Hippocampal formation (tissue), 2 donors: ENCODE results near the gene PYCR2.

Experiments
- DNase-seq, 2 donors: peaks; one replicate each; lab custom pipeline; 2025; lab: John Stamatoyannopoulos, UW

PYCR2 gene

DNA sequence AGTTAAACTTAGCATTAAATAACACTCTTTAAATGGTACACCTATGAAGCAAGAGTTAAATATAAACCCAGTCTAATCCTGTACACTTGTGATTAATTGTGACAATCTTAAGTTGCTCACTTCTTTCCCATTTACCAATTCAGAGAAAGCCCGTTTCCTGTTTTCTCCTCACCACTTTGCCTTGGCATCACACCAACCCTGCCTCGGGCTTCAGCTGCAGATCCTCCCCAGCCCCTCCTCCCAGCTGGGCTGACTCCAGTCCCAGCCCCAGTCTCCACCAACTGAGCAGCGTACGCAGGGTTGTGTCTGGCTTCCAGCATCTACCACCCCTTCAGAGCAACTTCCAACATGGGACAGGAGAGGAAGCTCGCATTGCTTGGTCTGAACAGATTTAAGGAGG lies 4.1 kb downstream of the PYCR2 start:
- DNase-seq, result peak; percentile 81 to 83

DNA sequence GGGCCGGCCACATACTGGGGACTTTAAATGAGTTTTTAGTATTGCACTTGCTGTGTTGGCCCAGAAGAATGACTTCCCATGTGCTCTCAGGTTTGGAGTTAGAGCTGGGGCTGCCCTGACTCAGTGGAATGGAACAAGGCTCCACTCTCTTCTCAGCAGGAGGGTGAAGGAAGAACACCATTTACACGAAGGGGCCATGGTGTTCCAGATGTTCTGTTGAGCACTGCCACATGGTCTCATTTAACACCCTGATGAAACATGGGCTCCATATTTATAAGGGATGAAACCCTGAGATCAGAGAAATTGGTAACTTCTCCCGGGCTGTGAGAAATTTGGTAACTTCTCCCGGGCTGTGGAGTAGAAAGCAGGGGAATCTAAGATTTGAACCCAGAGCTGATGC lies 5.8 kb downstream of the PYCR2 start:
- no peak for DNase-seq

DNA sequence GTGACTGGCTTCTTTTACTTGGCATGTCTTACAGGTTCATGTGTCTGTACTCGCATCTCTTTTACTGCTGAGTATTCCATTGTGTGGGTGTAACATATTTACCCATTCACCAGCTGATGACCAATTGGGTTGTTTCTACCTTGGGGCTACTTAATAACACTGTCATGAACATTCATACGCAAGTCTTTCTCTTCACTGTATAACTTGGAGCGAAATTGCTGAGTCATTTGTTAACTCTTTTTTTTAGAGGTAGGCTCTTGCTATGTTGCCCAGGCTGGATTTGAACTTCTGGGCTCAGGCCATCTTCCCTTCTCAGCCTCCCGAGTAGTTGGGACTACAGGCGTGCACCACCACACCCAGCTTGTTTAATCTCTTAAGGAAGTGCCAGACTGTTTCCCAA lies 6.5 kb downstream of the PYCR2 start:
- no peak for DNase-seq

DNA sequence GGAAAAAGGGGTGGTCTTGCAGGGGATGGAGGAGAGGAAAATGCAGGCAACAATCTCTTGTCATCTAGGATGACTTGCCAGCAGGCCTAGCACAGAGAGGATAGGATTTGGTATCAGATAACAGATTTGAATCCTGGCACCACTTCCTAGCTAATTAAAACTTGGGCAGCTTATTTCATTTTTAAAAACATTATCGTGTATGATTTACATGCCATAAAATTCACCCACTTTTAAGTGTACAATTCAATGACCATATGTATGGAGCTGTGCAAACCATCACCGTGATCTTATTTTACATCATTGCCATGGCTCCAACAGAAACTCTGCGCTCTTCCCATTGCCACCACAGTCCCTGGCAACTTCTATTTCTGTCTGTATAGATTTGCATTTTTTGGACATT lies 6.9 kb downstream of the PYCR2 start:
- DNase-seq, result no peak

DNA sequence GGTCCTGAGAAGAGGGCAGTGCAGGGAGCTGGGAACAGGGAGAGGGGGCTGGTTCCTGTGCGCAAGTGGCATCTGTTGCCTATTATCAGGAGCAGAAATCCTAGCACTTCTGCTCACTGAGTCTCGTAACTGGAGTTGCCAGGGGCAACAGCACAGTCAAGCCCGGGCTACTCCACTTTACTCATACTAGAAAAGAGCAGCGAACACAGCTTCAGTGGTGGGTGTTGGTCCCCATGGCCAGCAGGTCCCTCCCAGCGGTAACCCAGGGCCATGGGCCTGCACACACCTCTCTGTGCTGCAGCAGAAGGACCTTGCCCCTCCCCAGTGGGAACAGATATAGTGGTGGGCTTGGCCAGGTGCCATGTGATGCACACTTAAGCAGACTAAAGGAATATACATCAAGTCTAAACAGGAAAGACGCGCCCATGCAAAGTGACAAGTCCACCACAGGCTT lies 8.5 kb downstream of the PYCR2 start:
- peak in 1 of 2 donors; percentile 28 for DNase-seq

DNA sequence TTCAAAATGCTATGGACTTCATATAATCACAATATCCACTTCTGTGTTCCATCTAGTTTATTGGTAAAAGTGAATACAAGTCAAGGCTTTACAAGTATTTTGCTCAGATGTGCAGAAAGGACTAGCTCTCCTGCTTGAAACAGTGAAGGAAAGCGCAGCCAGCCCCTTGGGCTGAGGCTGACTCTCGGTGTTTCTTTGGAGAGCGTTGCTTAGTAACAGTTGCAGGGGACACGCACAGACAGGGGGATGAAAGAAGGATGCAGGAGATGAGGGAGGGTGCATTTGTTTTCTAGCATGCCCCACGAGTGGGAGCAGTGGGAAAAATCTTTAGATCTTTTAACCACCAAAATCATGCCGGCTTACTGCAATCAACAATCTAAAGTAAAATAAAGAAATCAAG lies 9.1 kb downstream of the PYCR2 start:
- DNase-seq, result no peak

DNA sequence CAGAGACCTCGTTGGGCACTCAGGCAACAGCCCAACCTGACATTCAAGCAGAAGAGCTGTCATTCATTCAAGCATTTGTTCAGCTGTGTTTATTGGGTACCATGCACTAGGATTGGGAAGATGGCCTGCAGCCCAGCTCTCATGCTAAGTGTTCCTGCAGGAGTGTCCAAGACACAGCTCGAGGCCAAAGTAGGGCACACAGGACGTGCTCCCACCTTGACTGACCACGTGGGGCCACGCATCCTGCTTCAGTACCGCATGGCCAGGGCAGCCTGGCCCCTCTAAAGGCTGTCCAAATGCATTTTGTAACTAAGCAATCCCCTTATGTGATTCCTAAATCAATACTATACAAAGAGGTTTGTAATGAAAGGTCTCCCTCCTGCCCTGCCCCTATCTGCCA lies 9.7 kb downstream of the PYCR2 start:
- no peak for DNase-seq

DNA sequence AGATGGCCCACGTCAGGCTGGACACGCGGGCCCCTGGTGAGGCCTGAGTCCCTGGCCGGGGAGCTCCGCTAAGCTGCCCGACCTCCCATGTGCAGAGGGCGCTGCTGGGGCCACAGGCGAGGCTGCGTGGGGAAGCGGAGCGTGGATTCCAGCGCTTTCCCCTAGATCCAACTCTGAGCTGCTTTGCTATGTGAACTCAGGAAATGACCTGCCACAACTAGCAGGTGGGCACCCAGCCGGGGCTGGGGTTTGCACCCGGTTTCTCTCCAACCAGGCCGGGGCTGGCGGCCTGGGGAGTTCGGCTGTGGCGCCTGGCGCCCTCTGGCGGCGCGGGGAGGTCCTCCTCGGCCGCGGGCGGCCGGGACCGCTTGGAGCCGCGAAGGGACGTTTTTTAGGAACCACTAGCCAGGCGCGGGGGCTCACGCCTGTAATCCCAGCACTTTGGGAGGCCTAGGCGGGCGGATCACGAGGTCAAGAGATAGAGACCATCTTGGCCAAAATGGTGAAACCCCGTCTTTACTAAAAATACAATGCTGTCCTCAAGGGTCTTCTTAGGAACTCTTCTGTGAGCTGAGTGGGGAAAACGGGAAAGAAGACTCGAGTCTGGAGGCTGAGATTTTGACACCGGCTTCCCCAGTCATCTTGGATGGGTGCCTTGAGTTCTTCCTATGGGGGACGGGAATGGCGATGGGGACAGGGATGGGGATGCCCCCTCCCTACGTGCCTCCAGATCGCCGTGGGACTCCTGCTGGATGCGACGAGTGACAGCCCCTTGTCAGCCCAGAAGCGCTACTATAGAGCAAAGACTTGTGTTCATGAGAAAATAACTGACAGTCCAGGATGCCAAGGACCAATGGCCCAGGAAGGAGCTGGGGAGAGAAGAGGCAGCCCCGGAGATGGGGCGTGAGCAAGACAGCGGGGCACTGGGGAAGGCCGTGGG lies 12.6 kb downstream of the PYCR2 start:
- peak in 1 of 2 donors; percentile 44 for DNase-seq

DNA sequence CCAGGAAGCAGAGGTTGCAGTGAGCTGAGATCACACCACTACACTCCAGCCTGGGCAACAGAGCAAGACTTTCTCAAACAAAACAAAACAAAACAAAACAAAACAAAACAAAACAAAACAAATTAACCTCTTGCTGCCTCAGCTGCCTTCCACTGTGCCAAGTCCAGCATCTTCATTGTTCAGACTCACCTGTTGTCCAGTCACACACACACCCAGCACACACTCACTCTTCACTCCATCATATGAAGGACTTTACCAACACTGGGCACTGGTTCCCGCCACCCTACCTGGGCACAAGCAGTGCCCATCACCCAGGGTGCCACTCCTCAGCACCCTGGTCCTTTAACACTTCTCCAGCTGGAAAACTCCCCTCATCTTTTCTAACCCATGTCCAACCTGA lies 14.6 kb downstream of the PYCR2 start:
- no peak for DNase-seq

DNA sequence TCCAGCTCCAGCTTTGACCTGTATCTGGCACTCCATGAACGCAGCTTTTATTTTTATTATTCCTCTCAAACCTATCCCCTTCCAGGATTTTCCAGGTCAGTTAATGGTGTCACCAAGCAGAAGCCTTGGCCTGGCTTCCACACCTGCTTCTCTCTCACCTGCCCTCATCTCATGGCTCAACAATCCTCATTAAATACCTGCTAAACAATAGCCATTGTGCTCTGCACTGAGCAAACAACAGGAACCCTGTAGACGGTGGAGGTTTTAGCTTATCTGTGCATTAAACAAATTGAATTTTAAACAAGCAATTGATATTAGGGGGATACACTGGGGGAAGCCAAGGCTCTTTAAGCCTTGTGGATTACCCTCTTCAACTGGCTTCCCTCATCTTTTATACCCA lies 15.3 kb downstream of the PYCR2 start:
- DNase-seq, result no peak

DNA sequence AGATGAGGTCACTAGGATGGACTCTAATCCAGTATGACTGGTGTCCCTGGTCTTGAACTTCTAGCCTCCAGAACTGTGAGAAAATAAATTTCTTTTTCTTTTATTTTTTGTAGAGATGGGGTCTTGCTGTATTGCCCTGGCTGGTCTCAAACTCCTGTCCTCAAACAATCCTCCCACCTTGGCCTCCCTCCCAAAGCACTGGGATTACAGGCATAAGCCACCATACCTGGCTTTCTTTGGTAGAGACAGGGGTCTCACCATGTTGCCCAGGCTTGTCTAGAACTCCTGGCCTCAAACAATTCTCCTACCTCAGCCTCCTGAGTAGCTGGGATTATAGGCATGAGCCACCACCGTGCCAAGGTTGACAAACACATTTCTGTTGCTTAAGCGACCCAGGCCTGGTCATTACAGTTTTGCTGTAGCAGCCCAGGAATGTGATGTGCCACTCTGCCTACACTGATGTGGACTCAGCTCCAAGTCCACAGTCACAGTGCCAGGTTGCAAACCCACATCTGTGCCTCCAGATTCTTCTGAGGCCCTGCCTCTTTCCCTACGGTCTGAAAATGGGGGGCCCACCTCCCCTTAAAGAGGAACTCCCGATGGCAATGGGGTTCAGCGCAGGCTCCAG lies 15.9 kb downstream of the PYCR2 start:
- no peak for DNase-seq

DNA sequence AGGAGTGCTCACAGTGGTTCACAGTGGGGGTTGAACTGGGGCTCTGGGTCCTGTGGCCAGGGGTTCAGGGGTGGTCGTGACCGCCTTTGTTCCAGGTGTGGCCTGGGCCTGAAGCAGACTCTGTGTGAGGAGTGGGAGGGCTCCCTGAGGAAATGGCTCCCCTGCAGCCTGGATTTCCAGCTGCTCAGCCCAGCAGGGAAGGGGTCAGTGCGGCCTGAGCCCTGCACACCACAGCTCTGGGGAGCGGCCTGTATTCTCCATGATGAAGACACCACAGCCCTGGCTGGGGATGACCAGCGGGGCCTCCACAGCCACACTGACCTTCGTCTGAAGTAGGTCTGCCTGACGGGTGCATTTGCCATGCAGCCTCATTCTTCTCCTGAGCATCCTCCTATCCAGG lies 16.7 kb downstream of the PYCR2 start:
- no peak for DNase-seq

DNA sequence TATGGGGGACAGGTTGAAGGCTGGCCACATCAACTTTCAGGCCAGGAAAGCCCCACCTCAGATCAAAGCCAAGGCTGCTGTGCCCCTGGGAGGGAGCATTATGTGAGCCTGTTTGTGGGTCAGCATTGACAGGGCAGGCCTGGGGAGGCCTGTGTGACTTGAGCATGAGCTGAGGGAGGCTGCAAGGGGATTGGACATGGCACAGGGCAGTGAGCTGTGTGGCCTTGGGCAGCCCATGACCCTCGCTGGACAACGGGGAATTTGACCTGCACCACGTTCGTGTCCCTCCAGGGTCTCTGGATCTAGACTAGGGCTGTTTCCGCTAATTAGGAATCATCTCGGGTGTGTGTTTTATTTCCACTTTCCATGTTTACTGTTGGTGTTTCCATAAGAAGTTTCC lies 17.6 kb downstream of the PYCR2 start:
- no peak for DNase-seq

DNA sequence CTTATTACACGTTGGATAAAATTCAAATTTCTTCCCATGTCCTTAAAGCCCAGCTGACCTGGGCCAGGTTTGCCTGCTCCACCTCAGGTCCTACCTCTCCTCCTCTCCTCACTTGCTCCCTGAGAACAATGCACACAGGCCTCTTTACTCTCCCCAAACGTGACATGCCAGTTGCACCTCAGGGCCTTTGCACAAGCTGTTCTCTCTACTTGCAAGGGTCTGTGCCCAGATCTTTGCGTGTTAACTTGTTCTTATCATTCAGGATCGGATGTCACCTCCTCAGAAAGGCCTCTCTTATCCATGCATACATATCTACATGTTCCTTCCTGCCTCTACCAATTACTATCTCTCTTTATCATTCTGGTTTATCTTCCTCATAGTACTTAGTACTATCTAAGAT lies 20.4 kb downstream of the PYCR2 start:
- DNase-seq, result no peak

DNA sequence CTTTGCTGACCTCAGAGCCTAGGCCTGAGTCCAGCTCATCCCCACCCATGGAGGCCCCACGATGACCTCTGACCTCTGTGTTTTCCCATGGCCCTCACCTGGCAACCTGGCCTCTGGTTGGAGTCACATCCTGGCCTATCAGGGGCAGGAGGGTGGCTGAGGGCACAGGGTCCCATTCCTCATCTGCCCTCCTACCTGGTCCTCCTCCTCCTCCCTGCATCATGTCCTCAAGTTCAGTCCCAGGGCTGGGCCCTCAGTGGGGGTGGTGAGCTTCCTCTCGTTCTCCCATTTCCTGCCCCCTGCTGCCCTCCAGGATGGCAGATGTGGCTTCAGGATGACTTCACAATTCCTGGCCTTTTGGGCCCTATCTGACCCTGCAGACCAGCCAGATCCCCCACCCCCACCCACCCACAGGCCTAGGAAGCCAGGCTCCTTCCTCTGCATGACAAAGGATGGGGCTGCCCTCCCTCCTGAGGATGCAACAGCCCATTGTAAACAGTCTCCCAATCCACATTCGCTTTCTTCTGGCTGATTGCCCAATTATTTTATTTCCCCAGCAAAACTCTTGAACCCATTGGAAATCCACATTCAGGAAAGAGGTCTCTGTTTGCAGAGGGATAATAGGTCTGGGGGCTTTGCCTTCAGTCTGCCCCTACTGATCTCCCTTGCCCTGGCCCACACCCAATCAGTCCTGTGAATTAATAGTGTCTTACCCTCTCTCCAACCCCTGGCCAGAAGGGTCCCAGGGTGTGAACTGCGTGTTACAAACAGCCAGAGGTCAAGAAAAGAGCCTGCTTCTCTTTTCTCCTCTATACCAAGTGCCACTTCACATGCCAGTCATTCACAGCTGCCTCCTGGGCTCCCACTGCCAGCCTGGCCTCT lies 24.8 kb downstream of the PYCR2 start:
- DNase-seq, result no peak

DNA sequence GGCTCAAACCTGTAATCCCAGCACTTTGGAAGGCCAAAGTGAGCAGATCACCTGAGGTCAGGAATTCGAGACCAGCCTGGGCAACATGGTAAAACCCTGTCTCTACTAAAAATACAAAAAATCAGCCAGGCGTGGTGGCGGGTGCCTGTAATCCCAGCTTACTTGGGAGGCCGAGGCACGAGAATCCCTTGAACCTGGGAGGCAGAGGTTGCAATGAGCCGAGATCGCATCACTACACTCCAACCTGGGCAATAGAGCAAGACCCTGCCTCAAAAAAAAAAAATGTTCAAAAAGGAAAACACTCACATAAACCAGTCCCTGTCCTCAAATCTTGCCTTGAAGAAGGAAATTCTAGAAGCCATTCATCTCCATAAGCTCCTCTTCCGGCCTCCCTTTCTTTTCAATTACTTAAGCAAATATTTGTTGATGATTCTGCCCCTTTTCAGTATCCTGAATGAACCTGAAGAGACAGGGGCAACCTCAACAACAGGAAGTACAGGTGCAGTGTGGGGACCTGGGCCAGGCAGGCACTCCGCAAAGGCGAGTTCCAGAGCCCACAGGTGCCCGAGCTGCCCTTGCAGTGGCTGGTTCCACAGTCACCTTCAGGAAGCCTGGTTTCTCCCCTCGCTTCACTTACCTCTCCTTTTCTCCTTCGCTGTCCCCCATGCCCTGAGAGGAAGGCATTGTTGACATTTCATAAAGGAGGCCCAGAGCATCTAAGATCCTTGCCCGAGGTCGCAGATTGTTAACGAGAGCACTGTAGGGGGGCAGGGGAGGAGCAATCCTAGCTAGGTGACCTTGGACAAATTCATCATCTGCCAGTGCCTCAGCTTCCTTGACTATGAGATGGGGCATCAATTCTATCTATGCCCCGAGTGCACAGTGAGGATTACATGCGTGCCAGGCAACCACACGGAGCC lies 26.2 kb downstream of the PYCR2 start:
- DNase-seq, result no peak

DNA sequence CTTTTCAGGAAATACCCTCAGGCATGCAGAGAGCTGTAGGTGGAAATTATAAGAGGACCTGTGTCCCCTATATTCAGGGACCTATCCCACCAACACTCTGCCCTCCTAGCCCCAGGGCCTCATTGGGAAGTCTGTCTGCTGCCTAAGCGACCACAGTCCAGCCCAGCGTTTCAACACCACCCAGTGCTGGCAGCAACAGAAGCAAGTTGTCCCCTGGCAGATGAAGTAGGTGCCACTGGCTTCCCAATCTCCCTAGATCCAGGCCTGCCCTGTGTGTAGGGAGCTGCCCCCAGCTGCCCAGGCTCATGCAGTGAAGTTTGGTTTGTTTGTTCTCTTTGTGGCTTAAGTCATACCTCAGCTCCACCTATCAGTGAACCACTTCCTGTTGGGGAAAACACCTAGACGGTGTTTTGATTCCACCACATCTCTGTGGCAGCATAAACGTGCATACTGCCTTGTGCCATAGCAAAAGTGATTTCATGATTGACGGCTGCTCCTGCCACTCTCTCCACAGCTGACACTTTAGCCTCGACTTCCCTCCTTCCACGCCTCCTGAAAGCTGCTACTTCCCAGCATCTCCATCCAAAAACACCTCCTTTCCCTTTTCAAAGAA lies 27.0 kb downstream of the PYCR2 start:
- no peak for DNase-seq

DNA sequence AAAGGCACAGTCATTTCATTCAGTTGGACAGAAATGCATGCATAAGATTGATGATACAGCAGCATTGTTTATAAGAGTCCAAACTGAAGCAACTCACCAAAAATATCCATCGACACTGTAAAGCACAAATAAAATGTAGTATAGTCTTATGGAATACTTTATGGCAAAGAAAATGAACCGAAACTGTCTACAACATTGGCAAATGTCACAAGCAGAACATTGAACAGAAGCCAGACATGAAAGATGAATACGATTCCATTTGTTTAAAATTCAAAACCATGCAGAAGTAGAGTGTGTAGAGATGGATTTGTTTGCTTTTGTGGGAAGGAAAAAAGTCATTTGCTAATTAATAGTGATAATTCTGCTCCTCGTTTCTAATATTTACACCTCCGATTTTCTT lies 27.6 kb downstream of the PYCR2 start:
- no peak for DNase-seq

DNA sequence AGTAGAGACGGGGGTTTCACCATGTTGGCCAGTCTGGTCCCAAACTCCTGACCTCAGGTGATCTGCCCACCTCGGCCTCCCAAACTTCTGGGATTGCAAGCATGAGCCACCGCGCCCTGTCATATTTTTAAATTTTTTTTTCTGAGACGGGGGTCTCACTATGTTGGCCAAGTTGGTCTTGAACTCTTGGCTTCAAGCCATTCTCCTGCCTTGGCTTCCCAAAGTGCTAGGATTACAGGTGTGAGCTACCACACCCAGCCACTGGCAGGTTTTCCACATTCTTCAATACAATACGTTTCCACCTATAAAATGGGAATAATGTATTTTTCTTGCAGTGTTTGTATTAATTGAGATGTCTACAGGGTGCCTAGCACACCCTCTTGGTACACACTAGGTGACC lies 31.7 kb downstream of the PYCR2 start:
- no peak for DNase-seq

DNA sequence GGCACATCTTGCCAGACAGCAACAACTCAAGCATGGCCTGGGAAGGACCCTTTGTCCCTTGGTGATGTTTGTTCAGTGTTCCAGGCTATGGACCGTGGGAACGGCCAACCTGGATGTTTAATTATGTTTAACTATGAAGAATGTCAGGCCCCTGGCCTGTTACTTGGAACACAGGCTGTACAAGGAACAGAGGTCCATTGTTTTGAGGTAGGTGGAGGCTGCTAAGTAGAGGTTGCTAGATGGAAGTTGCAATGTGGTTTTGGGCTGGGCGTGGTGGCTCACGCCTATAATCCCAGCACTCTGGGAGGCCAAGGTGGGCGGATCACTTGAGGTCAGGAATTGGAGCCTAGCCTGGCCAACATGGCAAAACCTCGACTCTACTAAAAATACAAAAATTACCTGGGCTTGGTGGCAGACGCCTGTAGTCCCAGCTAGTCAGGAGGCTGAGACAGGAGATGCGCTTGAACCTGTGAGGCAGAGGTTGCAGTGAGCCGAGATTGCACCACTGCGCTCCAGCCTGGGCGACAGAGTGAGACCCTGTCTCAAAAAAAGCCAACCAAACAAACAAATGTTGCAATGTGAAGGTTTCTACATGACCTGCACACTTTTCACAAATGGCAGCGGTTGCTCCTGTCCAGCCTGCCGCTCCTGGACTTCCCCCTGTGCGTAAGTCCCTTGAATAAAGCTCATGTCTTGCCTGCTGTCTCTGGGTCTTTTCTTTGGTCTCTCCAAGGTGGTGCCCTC lies 32.6 kb downstream of the PYCR2 start:
- no peak for DNase-seq
